HL-60 (cell line): Measurements from ENCODE around the gene NEK1.

Experiments used
- DNase-seq, 2 experiments: peaks; one replicate each; pipeline ENCODE4 v3.0.0-alpha.2; 2010 to 2020; ENCODE audit warnings: low read depth in 1 of 2, low spot score in 1 of 2
- H3K27ac ChIP-seq: fragments of 250-450 bp; sonication (Bioruptor Pico); replicated peaks from 2 replicates; pipeline ENCODE4 v1.5.1; 2020; ENCODE audit warnings: mild to moderate bottlenecking, moderate library complexity
- H3K27me3 ChIP-seq: fragments of 250-450 bp; sonication (Bioruptor Pico); 2 replicates; pipeline ENCODE4 v1.5.1; 2021; ENCODE audit warnings: mild to moderate bottlenecking, moderate library complexity; ENCODE audit not compliant: insufficient read depth, poor library complexity, severe bottlenecking
- H3K4me3 ChIP-seq: replicated peaks from 2 replicates; pipeline ENCODE4 v1.5.1; 2011; ENCODE audit warnings: mild to moderate bottlenecking, control low read depth, low read length; ENCODE audit not compliant: insufficient read depth
- CTCF ChIP-seq: IDR thresholded peaks from one replicate; pipeline ENCODE4 v1.5.1; 2011; ENCODE audit warnings: low read length, control low read depth, inconsistent platforms; ENCODE audit not compliant: insufficient read depth
- GABPA ChIP-seq: IDR thresholded peaks from 2 replicates; pipeline ENCODE4 v1.6.1; 2012; ENCODE audit warnings: low read depth
- POLR2AphosphoS5 ChIP-seq: IDR thresholded peaks from 2 replicates; pipeline ENCODE4 v1.6.1; 2012; ENCODE audit warnings: low read depth
- REST ChIP-seq: IDR thresholded peaks from 2 replicates; pipeline ENCODE4 v1.6.1; 2012; ENCODE audit warnings: low read depth; ENCODE audit not compliant: insufficient replicate concordance
- SPI1 ChIP-seq: IDR thresholded peaks from 2 replicates; pipeline ENCODE4 v1.6.1; 2012; ENCODE audit warnings: low read depth, mild to moderate bottlenecking, borderline replicate concordance

NEK1 gene

GRCh38 chr4:169604903-169605331, 7.5 kb downstream of the NEK1 start:
- no peak for TF ChIP-seq SPI1
- no peak for TF ChIP-seq GABPA
- TF ChIP-seq REST, result no peak
- no peak for TF ChIP-seq POLR2AphosphoS5
- H3K4me3 ChIP-seq, result no peak overlapping the region
- H3K27ac ChIP-seq, result no peak overlapping the region
- no peak for DNase-seq
- H3K27me3 ChIP-seq, result no peaks in the 10 kb centered on the region

- H3K27ac ChIP-seq, result no peak overlapping the region
- no peak for DNase-seq
These were observed 8.1 kb downstream of the NEK1 start for GRCh38 chr4:169604131-169604900.

GRCh38 chr4:169603312-169603711, 9.1 kb downstream of the NEK1 start:
- DNase-seq, result no peak
- H3K4me3 ChIP-seq, result no peak overlapping the region
- no peaks in the 10 kb centered on the region for H3K27me3 ChIP-seq
- no peak overlapping the region for H3K27ac ChIP-seq
- no peak for TF ChIP-seq GABPA
- TF ChIP-seq SPI1, result no peak
- no peak for TF ChIP-seq POLR2AphosphoS5
- TF ChIP-seq REST, result no peak
- no peak for TF ChIP-seq CTCF

More at GRCh38 chr4:169604131-169604900, 8.1 kb downstream of the NEK1 start:
- TF ChIP-seq POLR2AphosphoS5, result no peak
- no peak for TF ChIP-seq CTCF
- TF ChIP-seq SPI1, result no peak
- TF ChIP-seq REST, result no peak
- no peak for TF ChIP-seq GABPA
- H3K4me3 ChIP-seq, result no peak overlapping the region
- H3K27me3 ChIP-seq, result no peaks in the 10 kb centered on the region
